PC-3 (cell line): ENCODE measurements around the gene CTNNA3.

ENCODE experiments used
- EZH2 ChIP-seq: fragments of 300-600 bp; sonication (generic); IDR thresholded peaks from one replicate; pipeline ENCODE4 v1.6.1; 2017; ENCODE audit warnings: antibody characterized with exemption, mild to moderate bottlenecking, low read length; ENCODE audit not compliant: unreplicated experiment
- TF ChIP-seq, protein P1 (sequence below): fragments of 300-600 bp; sonication (generic); conservative IDR thresholded peaks from 2 replicates; pipeline ENCODE4 v1.5.1; 2017; ENCODE audit warnings: antibody characterized with exemption, low read depth, mild to moderate bottlenecking, low read length

DNA sequence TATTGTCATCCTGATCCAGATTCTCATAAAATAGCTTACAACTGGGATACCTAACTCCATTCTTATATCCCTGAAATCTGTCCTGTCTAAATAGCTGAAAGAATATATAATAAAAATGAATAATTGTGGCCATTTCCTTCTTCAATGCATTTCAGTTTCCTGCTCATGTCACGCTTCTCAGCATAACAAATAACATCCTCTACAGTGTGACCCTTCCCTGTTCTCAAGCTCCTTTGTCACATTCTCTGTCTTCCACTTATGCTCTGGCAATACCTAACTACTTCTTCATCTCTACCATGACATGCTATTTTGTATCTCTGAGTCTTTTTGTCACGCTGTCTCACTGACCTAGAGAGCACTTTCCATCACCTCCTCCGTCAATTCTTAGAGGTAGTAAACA is 1654.2 kb downstream of the CTNNA3 start:
- TF ChIP-seq, protein P1, sequence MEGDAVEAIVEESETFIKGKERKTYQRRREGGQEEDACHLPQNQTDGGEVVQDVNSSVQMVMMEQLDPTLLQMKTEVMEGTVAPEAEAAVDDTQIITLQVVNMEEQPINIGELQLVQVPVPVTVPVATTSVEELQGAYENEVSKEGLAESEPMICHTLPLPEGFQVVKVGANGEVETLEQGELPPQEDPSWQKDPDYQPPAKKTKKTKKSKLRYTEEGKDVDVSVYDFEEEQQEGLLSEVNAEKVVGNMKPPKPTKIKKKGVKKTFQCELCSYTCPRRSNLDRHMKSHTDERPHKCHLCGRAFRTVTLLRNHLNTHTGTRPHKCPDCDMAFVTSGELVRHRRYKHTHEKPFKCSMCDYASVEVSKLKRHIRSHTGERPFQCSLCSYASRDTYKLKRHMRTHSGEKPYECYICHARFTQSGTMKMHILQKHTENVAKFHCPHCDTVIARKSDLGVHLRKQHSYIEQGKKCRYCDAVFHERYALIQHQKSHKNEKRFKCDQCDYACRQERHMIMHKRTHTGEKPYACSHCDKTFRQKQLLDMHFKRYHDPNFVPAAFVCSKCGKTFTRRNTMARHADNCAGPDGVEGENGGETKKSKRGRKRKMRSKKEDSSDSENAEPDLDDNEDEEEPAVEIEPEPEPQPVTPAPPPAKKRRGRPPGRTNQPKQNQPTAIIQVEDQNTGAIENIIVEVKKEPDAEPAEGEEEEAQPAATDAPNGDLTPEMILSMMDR = no peak
- TF ChIP-seq EZH2 = no peak
